ENCODE data around the gene MAGEL2. TPM values are rescaled to one million over a fixed set of nuclear protein-coding genes. Genes with fewer than 3 reads are reported as not detected.
"Not testable (repeated sequence)": the region's sequence is repeated elsewhere in the genome, so short reads cannot be mapped to it uniquely, and the experiment has no call there.

Gene MAGEL2
- total RNA-seq, 1 donor from 2014 or later = 9.9 TPM

DNA sequence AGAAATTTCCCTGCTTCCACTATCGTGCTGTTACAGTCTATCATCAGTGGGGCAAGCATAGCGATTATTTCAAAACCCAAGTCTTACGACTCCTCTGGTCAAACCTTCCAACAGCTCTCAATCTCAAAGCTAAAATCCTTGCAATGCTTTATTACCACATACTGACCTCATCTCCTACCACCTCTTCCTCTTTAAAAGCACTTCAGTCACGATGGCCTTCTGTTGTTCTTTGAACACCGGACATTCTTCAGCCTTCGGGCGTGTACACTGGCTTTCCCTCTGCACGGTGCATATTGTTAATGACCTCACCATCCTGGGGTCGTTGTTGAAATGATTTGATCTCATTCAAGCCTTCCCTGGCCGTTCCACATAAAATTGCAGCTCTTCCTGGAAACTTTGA lies 31.1 kb downstream of the MAGEL2 start:
- no peak overlapping the region for H3K4me3 ChIP-seq (ENCODE audit: low read length in 3 of 3)
- peaks cover 0 to 2% (median 0%) of the 10 kb centered on the region in 3 donors for H3K9me3 ChIP-seq (ENCODE audit: control insufficient read depth in 3 of 3, low read length in 3 of 3)
- no peak overlapping the region for H3K9ac ChIP-seq (ENCODE audit: low read depth in 1 of 3, low read length in 3 of 3)
- H3K27ac ChIP-seq (ENCODE audit: low read depth, low read length) = no peak overlapping the region
- no peaks in the 10 kb centered on the region for H3K36me3 ChIP-seq (ENCODE audit: control insufficient read depth in 3 of 3, insufficient read depth in 3 of 3, low read length in 3 of 3)
- no peaks in the 10 kb centered on the region for H3K27me3 ChIP-seq (ENCODE audit: control insufficient read depth in 3 of 3, insufficient read depth in 3 of 3, low read length in 3 of 3)
- H3K4me1 ChIP-seq (ENCODE audit: control insufficient read depth in 3 of 3, insufficient read depth in 3 of 3, low read length in 3 of 3) = no peaks in the 10 kb centered on the region

DNA sequence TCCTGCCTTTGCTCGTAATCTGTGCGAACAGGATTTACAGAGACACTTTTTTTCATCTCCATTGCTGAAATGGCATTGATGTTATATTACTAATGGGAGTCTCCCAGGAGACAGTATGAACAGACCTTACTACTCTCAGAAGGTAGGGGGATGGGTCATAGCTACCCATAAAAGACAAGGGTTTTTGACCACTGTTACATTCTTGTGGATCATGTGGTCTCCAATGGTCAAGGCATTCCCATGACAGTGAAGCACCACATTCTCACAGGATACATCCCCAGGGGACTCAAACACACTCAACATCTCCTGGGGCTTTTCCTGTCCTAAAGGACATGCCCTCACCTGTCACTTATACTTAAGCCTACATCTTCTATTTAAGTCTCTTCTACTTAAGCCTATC lies 41.4 kb downstream of the MAGEL2 start:
- Histone ChIP-seq H3K27me3 (ENCODE audit: control insufficient read depth in 3 of 3, insufficient read depth in 3 of 3, low read length in 3 of 3) (no peaks in the 10 kb centered on the region), H3K4me1 (ENCODE audit: control insufficient read depth in 3 of 3, insufficient read depth in 3 of 3, low read length in 3 of 3) (no peaks in the 10 kb centered on the region), H3K9me3 (ENCODE audit: control insufficient read depth in 3 of 3, low read length in 3 of 3) (no peaks in the 10 kb centered on the region), H3K27ac (ENCODE audit: low read depth, low read length) (no peak overlapping the region), H3K36me3 (ENCODE audit: control insufficient read depth in 3 of 3, insufficient read depth in 3 of 3, low read length in 3 of 3) (no peaks in the 10 kb centered on the region), H3K9ac (ENCODE audit: low read depth in 1 of 3, low read length in 3 of 3) (no peak overlapping the region), H3K4me3 (ENCODE audit: low read length in 3 of 3) (no peak overlapping the region)

DNA sequence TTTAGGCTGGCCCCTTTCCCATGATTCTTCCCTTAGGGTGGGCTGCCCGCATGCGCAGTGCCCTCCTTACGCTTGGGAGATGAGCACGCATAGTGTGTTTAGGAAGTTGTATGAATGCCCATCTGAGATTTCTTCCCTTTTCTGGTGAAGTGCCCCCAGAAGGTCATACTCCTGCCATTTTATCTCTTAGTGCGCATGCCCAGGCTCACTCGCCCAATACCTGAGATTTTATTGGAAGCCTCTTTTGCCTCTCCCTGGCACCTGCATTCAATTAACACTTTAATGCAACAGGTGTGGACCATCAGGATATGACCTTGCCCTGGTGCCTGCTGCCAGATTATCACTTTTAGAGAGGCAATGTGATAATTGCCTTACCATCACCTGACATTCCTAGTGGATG lies 45.5 kb downstream of the MAGEL2 start:
- Histone ChIP-seq H3K4me1 (ENCODE audit: control insufficient read depth in 3 of 3, insufficient read depth in 3 of 3, low read length in 3 of 3) (no peaks in the 10 kb centered on the region), H3K4me3 (ENCODE audit: low read length in 3 of 3) (no peak overlapping the region), H3K9me3 (ENCODE audit: control insufficient read depth in 3 of 3, low read length in 3 of 3) (no peaks in the 10 kb centered on the region), H3K9ac (ENCODE audit: low read depth in 1 of 3, low read length in 3 of 3) (no peak overlapping the region), H3K27ac (ENCODE audit: low read depth, low read length) (no peak overlapping the region), H3K36me3 (ENCODE audit: control insufficient read depth in 3 of 3, insufficient read depth in 3 of 3, low read length in 3 of 3) (no peaks in the 10 kb centered on the region), H3K27me3 (ENCODE audit: control insufficient read depth in 3 of 3, insufficient read depth in 3 of 3, low read length in 3 of 3) (no peaks in the 10 kb centered on the region)

DNA sequence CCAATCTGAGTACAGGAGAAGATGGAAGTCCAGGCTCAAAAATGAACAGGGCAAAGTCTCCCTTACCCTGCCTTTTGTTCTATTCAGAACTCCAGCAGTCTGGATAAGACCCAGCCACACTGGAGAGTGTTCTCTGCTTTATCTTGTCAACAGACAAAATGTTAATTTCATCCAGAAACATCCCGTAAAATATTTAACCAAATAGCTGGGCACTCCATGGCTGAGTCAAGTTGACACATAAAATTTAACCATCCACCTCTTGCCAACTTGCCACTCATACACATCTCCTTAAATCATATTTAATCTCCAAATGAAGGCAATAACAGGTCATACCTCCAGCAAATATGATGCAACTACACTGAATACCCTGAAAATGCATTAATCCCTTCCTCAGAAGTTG lies 48.6 kb downstream of the MAGEL2 start:
- Histone ChIP-seq H3K4me3 (ENCODE audit: low read length in 3 of 3) (no peak overlapping the region), H3K9me3 (ENCODE audit: control insufficient read depth in 3 of 3, low read length in 3 of 3) (no peaks in the 10 kb centered on the region), H3K9ac (ENCODE audit: low read depth in 1 of 3, low read length in 3 of 3) (no peak overlapping the region), H3K4me1 (ENCODE audit: control insufficient read depth in 3 of 3, insufficient read depth in 3 of 3, low read length in 3 of 3) (no peaks in the 10 kb centered on the region), H3K36me3 (ENCODE audit: control insufficient read depth in 3 of 3, insufficient read depth in 3 of 3, low read length in 3 of 3) (no peaks in the 10 kb centered on the region), H3K27me3 (ENCODE audit: control insufficient read depth in 3 of 3, insufficient read depth in 3 of 3, low read length in 3 of 3) (no peaks in the 10 kb centered on the region), H3K27ac (ENCODE audit: low read depth, low read length) (no peak overlapping the region)

DNA sequence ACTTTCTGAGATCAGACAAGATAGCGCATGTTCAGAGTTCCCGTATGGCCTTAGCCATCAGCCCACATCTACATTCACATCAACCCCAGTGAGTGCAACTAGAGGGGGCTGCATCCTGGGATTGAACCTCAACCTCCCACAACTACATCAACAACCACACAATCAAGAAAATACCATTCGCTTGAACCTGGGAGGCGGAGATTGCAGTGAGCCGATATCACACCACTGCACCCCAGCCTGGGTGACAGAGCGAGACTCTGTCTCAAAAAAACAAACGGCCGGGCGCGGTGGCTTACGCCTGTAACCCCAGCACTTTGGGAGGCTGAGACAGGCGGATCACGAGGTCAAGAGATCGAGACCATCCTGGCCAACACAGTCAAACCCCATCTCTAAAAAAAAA lies 50.4 kb downstream of the MAGEL2 start:
- H3K4me1 ChIP-seq (ENCODE audit: control insufficient read depth in 3 of 3, insufficient read depth in 3 of 3, low read length in 3 of 3); H3K9me3 ChIP-seq (ENCODE audit: control insufficient read depth in 3 of 3, low read length in 3 of 3); H3K4me3 ChIP-seq (ENCODE audit: low read length in 3 of 3); H3K36me3 ChIP-seq (ENCODE audit: control insufficient read depth in 3 of 3, insufficient read depth in 3 of 3, low read length in 3 of 3); H3K27ac ChIP-seq (ENCODE audit: low read depth, low read length); H3K9ac ChIP-seq (ENCODE audit: low read depth in 1 of 3, low read length in 3 of 3); H3K27me3 ChIP-seq (ENCODE audit: control insufficient read depth in 3 of 3, insufficient read depth in 3 of 3, low read length in 3 of 3): not testable (repeated sequence)

DNA sequence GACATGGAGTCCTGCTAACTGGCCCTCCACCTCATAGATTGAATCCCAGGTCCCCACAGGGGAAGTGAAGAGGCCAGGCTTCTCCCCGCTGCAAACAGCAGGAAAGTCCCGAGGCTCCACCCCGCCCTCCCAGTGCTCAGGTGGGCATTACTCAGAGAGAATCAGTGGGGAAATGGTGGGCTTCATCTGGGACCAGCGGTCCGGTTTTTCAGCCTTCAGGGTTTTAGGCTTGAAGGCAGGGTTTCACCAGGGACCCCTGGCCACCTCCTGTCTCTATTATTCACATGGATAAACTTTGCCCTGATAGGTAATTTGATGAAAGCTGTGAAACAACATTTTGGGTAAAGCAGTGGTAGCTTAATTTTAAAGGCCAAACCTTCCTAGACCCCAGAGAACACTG lies 50.9 kb downstream of the MAGEL2 start:
- Histone ChIP-seq H3K27me3 (ENCODE audit: control insufficient read depth in 3 of 3, insufficient read depth in 3 of 3, low read length in 3 of 3) (no peaks in the 10 kb centered on the region), H3K9ac (ENCODE audit: low read depth in 1 of 3, low read length in 3 of 3) (no peak overlapping the region), H3K4me1 (ENCODE audit: control insufficient read depth in 3 of 3, insufficient read depth in 3 of 3, low read length in 3 of 3) (no peaks in the 10 kb centered on the region), H3K4me3 (ENCODE audit: low read length in 3 of 3) (no peak overlapping the region), H3K27ac (ENCODE audit: low read depth, low read length) (no peak overlapping the region), H3K9me3 (ENCODE audit: control insufficient read depth in 3 of 3, low read length in 3 of 3) (no peaks in the 10 kb centered on the region), H3K36me3 (ENCODE audit: control insufficient read depth in 3 of 3, insufficient read depth in 3 of 3, low read length in 3 of 3) (no peaks in the 10 kb centered on the region)

DNA sequence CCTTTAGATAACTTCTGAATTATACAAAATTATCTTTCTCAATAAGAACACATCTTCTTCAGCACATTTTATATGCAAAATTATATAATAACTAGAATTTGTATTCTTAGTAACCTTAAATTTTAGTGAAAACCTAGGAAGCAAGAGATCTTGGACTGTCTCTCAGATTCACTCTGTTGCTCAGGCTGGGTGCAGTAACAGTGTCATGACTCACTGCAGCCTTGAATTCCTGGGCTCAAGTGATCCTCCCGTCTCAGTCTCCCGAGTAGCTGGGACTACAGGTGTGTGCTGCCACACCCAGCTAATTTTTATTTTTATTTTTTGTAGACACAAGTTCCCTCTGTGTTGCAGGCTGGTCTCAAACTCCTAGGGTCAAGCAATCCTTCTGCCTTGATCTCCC lies 52.3 kb downstream of the MAGEL2 start:
- Histone ChIP-seq H3K27me3 (ENCODE audit: control insufficient read depth in 3 of 3, insufficient read depth in 3 of 3, low read length in 3 of 3) (peaks cover 0 to 2% (median 0%) of the 10 kb centered on the region in 3 donors), H3K36me3 (ENCODE audit: control insufficient read depth in 3 of 3, insufficient read depth in 3 of 3, low read length in 3 of 3) (no peaks in the 10 kb centered on the region), H3K9me3 (ENCODE audit: control insufficient read depth in 3 of 3, low read length in 3 of 3) (no peaks in the 10 kb centered on the region), H3K4me1 (ENCODE audit: control insufficient read depth in 3 of 3, insufficient read depth in 3 of 3, low read length in 3 of 3) (no peaks in the 10 kb centered on the region), H3K27ac (ENCODE audit: low read depth, low read length) (no peak overlapping the region), H3K4me3 (ENCODE audit: low read length in 3 of 3) (no peak overlapping the region), H3K9ac (ENCODE audit: low read depth in 1 of 3, low read length in 3 of 3) (no peak overlapping the region)

DNA sequence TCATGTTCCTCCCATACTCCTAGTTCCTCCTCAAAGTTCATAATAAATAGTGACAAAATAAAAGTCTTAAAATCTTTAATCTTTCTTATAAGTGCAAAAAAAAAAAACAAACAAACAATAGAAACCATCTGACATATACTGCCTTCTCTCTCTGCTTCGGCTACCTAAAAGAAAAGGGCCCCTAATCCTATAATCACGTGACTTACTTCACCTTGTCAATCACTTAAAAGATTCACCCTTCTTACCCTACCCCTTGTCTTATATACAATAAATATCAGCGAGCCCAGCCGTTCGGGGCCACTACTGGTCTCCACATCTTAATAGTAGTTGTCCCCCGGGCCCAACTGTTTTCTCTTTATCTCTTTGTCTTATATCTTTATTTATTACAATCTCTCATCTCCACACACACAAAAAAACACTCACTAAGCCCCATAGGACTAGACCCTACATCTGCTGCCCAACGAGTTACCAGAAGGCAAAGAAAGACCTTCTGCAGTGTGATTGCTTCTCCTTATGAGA lies 53.4 kb downstream of the MAGEL2 start:
- peaks cover 0 to 2% (median 0%) of the 10 kb centered on the region in 3 donors for H3K27me3 ChIP-seq (ENCODE audit: control insufficient read depth in 3 of 3, insufficient read depth in 3 of 3, low read length in 3 of 3)
- no peaks in the 10 kb centered on the region for H3K9me3 ChIP-seq (ENCODE audit: control insufficient read depth in 3 of 3, low read length in 3 of 3)
- H3K9ac ChIP-seq (ENCODE audit: low read depth in 1 of 3, low read length in 3 of 3) = no peak overlapping the region
- no peaks in the 10 kb centered on the region for H3K36me3 ChIP-seq (ENCODE audit: control insufficient read depth in 3 of 3, insufficient read depth in 3 of 3, low read length in 3 of 3)
- H3K27ac ChIP-seq (ENCODE audit: low read depth, low read length) = no peak overlapping the region
- no peaks in the 10 kb centered on the region for H3K4me1 ChIP-seq (ENCODE audit: control insufficient read depth in 3 of 3, insufficient read depth in 3 of 3, low read length in 3 of 3)
- H3K4me3 ChIP-seq (ENCODE audit: low read length in 3 of 3) = no peak overlapping the region

Other genes with a start within 250 kb of the MAGEL2 start
- gene GOLGA6L2, start 200.6 kb downstream of the MAGEL2 start, total RNA-seq = not detected
- 1.6 TPM for gene MKRN3, start 82.2 kb downstream of the MAGEL2 start, total RNA-seq
- 190 TPM for gene NDN, start 39.4 kb upstream of the MAGEL2 start, total RNA-seq